ENCODE results near the gene CPHXL2.

The CPHXL2 gene

GRCh38 chr16:75647112-75647491, 29.7 kb downstream of the CPHXL2 start:
- TF ChIP-seq CTCF (IDR thresholded peaks at IDR 0.05; ENCODE audit: extremely low read depth, insufficient read depth, missing control alignments): no peak
- in situ Hi-C loops (cut with MboI; ENCODE audit: low pct_unique_long_range_greater_than_20kb, low sequenced_read_pairs, unreplicated experiment): no loop called here
- DNase-seq (ENCODE audit: low spot score): no peak

GRCh38 chr16:75644240-75645012, 32.4 kb downstream of the CPHXL2 start:
- DNase-seq (ENCODE audit: low spot score): no peak
- TF ChIP-seq CTCF (IDR thresholded peaks at IDR 0.05; ENCODE audit: extremely low read depth, insufficient read depth, missing control alignments): peak; percentile 27
- in situ Hi-C loops (cut with MboI; ENCODE audit: low pct_unique_long_range_greater_than_20kb, low sequenced_read_pairs, unreplicated experiment): no loop called here

DNA sequence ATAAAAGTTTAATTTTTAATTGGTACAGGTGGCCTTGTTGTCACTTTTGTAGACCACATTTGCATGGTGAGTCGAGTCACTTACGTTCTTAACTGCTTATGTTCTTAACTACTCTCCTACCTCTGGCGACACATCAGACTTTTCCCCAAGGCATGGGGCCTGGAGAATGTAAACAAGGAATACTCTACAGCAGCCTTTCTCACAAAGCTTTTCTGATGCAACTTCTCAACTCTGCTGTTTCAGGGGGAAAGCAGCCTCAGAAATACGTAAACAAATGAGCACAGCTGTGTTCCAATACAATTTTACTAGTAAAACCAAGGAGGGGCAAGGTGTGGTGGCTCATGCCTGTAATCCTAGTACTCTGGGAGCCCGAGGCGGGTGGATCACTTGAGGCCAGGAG, 36.2 kb downstream of the CPHXL2 start:
- no peak for TF ChIP-seq CTCF (IDR thresholded peaks at IDR 0.05; ENCODE audit: extremely low read depth, insufficient read depth, missing control alignments)
- no peak for DNase-seq (ENCODE audit: low spot score)
- in situ Hi-C loops (cut with MboI; ENCODE audit: low pct_unique_long_range_greater_than_20kb, low sequenced_read_pairs, unreplicated experiment): no loop called here

DNA sequence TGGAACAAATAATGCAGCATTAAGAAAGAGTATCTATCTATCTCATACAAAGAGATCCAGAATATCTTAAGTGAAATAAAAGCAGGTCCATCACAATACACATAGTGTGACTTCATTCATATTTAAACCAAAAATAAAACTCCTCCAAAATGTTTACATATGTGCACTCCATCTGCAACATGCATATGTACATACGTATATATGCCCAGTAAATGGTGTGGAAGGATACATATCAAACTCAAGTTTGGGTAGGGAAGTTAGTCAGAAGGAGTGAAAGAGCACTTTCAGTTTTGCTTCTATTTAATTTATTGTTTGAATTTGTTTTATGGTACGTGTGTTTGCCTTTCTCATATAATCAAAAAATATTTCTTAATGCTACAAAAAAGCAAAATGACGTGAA, 41.8 kb downstream of the CPHXL2 start:
- in situ Hi-C loops (cut with MboI; ENCODE audit: low pct_unique_long_range_greater_than_20kb, low sequenced_read_pairs, unreplicated experiment): no loop called here
- no peak for DNase-seq (ENCODE audit: low spot score)
- no peak for TF ChIP-seq CTCF (IDR thresholded peaks at IDR 0.05; ENCODE audit: extremely low read depth, insufficient read depth, missing control alignments)

DNA sequence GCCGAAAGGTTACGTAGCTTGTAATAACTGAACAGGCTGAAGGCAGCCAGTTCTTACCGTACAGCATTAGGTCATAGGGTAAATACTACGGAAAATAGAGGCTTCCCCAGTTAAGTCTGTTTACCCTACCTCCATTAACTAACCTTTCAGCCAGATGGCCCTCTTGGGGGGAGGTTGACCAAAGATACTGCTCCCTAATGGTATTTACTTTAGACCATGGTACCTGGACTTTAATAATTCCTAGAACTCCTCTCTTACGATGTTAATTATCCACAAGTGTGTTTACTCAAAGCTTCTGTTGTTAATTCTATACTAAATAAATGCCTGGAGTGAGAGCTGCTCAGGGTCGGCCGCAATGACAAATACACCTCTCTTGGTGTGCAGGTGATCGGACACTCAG, 44.0 kb downstream of the CPHXL2 start:
- no peak for TF ChIP-seq CTCF (IDR thresholded peaks at IDR 0.05; ENCODE audit: extremely low read depth, insufficient read depth, missing control alignments)
- in situ Hi-C loops (cut with MboI; ENCODE audit: low pct_unique_long_range_greater_than_20kb, low sequenced_read_pairs, unreplicated experiment): no loop called here
- no peak for DNase-seq (ENCODE audit: low spot score)

GRCh38 chr16:75630052-75630451, 46.8 kb downstream of the CPHXL2 start:
- no peak for TF ChIP-seq CTCF (IDR thresholded peaks at IDR 0.05; ENCODE audit: extremely low read depth, insufficient read depth, missing control alignments)
- DNase-seq (ENCODE audit: low spot score): no peak
- in situ Hi-C loops (cut with MboI; ENCODE audit: low pct_unique_long_range_greater_than_20kb, low sequenced_read_pairs, unreplicated experiment): no loop called here
